B cell (primary cell): Measurements from ENCODE around the gene LRRC3. TPM values are rescaled to one million over a fixed set of nuclear protein-coding genes. Genes with fewer than 3 reads are reported as not detected.

Source experiments
- ATAC-seq: fragments of 200-7000 bp; cut with Tn5 transposase; one replicate; pipeline ENCODE4 v1.10.0; 2021; ENCODE audit warnings: low read depth, mild to moderate bottlenecking, moderate number of reproducible peaks, moderate library complexity
- CTCF ChIA-PET: fragments of 350-600 bp; sonication (Branson Sonifier 250); formaldehyde crosslinking; loops from one replicate; lab custom pipeline; 2021; ENCODE audit warnings: antibody characterized with exemption, inconsistent platforms; lab: Charles Lee
- POLR2A ChIA-PET: fragments of 350-600 bp; sonication (Branson Sonifier 250); formaldehyde crosslinking; loops from one replicate; lab custom pipeline; 2021; ENCODE audit warnings: antibody characterized with exemption; lab: Charles Lee
- DNase-seq: peaks from one replicate; pipeline ENCODE4 v3.0.0; 2013
- H2AFZ ChIP-seq: 2 replicates; pipeline ENCODE4 v1.6.1; 2012; ENCODE audit warnings: mild to moderate bottlenecking, low read depth, low read length; ENCODE audit not compliant: insufficient read depth, poor library complexity, severe bottlenecking
- H3K27ac ChIP-seq, 2 donors: 1 replicate in 1 of 2; 2 replicates in 1 of 2; pipeline ENCODE4 v1.5.1; 2012 to 2013; ENCODE audit warnings: low read length in 2 of 2, mild to moderate bottlenecking in 2 of 2, moderate library complexity in 1 of 2
- H3K27me3 ChIP-seq, 4 experiments: fragments of 200-600 bp in 1 of 4; sonication (generic) in 1 of 4; replicated peaks in 1 of 4; 1 replicate in 2 of 4; 2 replicates in 2 of 4; pipeline versions ENCODE4 v1.6.1 to v1.7.0; 2013 to 2016; ENCODE audit warnings: low read length in 3 of 4, mild to moderate bottlenecking in 2 of 4, mixed read lengths in 1 of 4, moderate library complexity in 1 of 4; ENCODE audit not compliant: insufficient read depth in 4 of 4, control insufficient read depth in 3 of 4; ENCODE audit errors: control extremely low read depth in 1 of 4
- H3K36me3 ChIP-seq, 2 experiments: replicated peaks in 1 of 2; 1 replicate in 1 of 2; 2 replicates in 1 of 2; pipeline versions ENCODE4 v1.6.1 to v1.7.1; 2013; ENCODE audit warnings: low read length in 1 of 2; ENCODE audit not compliant: insufficient read depth in 2 of 2, control insufficient read depth in 1 of 2; ENCODE audit errors: control extremely low read depth in 1 of 2, extremely low read depth in 1 of 2
- H3K4me1 ChIP-seq, 2 donors: fragments of 200-600 bp in 1 of 2; sonication (generic) in 1 of 2; 1 replicate in 1 of 2; 2 replicates in 1 of 2; pipeline versions ENCODE4 v1.5.1 to v1.6.1; 2013 to 2017; ENCODE audit warnings: low read length in 2 of 2; ENCODE audit not compliant: control insufficient read depth in 2 of 2, insufficient read depth in 2 of 2
- H3K4me2 ChIP-seq: replicated peaks from 2 replicates; pipeline ENCODE3; 2012; ENCODE audit warnings: mild to moderate bottlenecking, low read depth, low read length; ENCODE audit not compliant: poor library complexity, severe bottlenecking
- H3K4me3 ChIP-seq, 5 experiments: fragments of 200-600 bp in 1 of 5; sonication (generic) in 1 of 5; 1 replicate in 3 of 5; 2 replicates in 2 of 5; pipeline versions ENCODE4 v1.5.1 to v1.7.0; 2011 to 2016; ENCODE audit warnings: low read length in 4 of 5, mild to moderate bottlenecking in 4 of 5, low read depth in 2 of 5, control low read depth in 1 of 5, moderate library complexity in 1 of 5; ENCODE audit not compliant: insufficient read depth in 1 of 5; ENCODE audit errors: control extremely low read depth in 1 of 5, extremely low read depth in 1 of 5
- H3K79me2 ChIP-seq: fragments of 200-600 bp; sonication (generic); one replicate; pipeline ENCODE4 v1.6.0; 2016; ENCODE audit warnings: low read length; ENCODE audit not compliant: control insufficient read depth, insufficient read depth
- H3K9ac ChIP-seq: fragments of 200-600 bp; sonication (generic); 2 replicates; pipeline ENCODE4 v1.6.1; 2017; ENCODE audit warnings: mild to moderate bottlenecking, low read length, moderate library complexity
- H3K9me3 ChIP-seq, 3 donors: one replicate each; pipeline versions ENCODE4 v1.6.1 to v1.7.1; 2013; ENCODE audit warnings: low read length in 2 of 3; ENCODE audit not compliant: control insufficient read depth in 2 of 3, insufficient read depth in 1 of 3; ENCODE audit errors: control extremely low read depth in 1 of 3
- H4K20me1 ChIP-seq: 2 replicates; pipeline ENCODE4 v1.6.0; 2012; ENCODE audit warnings: mild to moderate bottlenecking, low read length; ENCODE audit not compliant: insufficient read depth, control insufficient read depth, poor library complexity, severe bottlenecking
- H3K27ac Mint-ChIP-seq: one replicate; pipeline ENCODE4 v1.8.0; 2021; ENCODE audit warnings: mixed read lengths
- H3K27me3 Mint-ChIP-seq: one replicate; pipeline ENCODE4 v1.8.0; 2021; ENCODE audit warnings: mixed read lengths
- H3K4me1 Mint-ChIP-seq: one replicate; pipeline ENCODE4 v1.8.0; 2021; ENCODE audit warnings: mixed read lengths
- H3K4me3 Mint-ChIP-seq: one replicate; pipeline ENCODE4 v1.8.0; 2021; ENCODE audit warnings: mixed read lengths
- H3K9me3 Mint-ChIP-seq: one replicate; pipeline ENCODE4 v1.8.0; 2022; ENCODE audit warnings: mixed read lengths; ENCODE audit not compliant: insufficient read depth
- CTCF ChIP-seq: fragments of 200-600 bp; IDR thresholded peaks from one replicate; pipeline ENCODE4 v1.8.0; 2022; ENCODE audit warnings: antibody characterized with exemption, mild to moderate bottlenecking
- EZH2 ChIP-seq: IDR thresholded peaks from 2 replicates; pipeline ENCODE4 v1.6.1; 2012; ENCODE audit warnings: borderline replicate concordance, low read depth, mild to moderate bottlenecking, moderate library complexity, low read length; ENCODE audit not compliant: insufficient read depth, poor library complexity, severe bottlenecking
- WGBS: methylation state at CpG from one replicate; pipeline ENCODE4 v1.1.5; 2013; ENCODE audit warnings: missing lambda C conversion rate; ENCODE audit not compliant: insufficient coverage; 5-methylcytosine and 5-hydroxymethylcytosine counted together
- intact Hi-C: fragments of 100-400 bp; cut with micrococcal nuclease; formaldehyde crosslinking; loops from one replicate; pipeline ENCODE4 v1.10.0; 2022
- polyA plus RNA-seq: library from polyadenylated mRNA; depleted of rRNA; stranded (reverse); fragments of >200 nt; gene quantifications from 2 replicates; pipeline ENCODE4 v1.2.3, GENCODE V29; 2012
- total RNA-seq, 2 donors: library from RNA; stranded (reverse); fragments of 120-200 nt in 1 of 2; gene quantifications; 1 replicate in 1 of 2; 2 replicates in 1 of 2; pipeline versions ENCODE4 v1.2.3 to v1.2.4, GENCODE V29; 2013 to 2022

The LRRC3 gene
- total and polyA plus RNA-seq, 2 donors (not counting 1 experiment from before 2014, with no cell fraction given), result 0.46 to 3.3 TPM

- ChIA-PET CTCF (no interaction called here), POLR2A (no interaction called here)
- H3K36me3 ChIP-seq, result no peaks in the 10 kb centered on the region
- no peak overlapping the region for H2AFZ ChIP-seq
- no peak overlapping the region for H3K27ac ChIP-seq
- Mint-ChIP-seq H3K27ac (no peak overlapping the region), H3K9me3 (no peaks in the 10 kb centered on the region), H3K4me3 (no peak overlapping the region), H3K27me3 (no peaks in the 10 kb centered on the region), H3K4me1 (no peaks in the 10 kb centered on the region)
- no peak overlapping the region for H3K4me3 ChIP-seq
- no peaks in the 10 kb centered on the region for H4K20me1 ChIP-seq
- whole genome bisulfite sequencing, result 85% methylated on average over 18 of the region's 19 CpGs
- H3K9ac ChIP-seq, result no peak overlapping the region
- DNase-seq (no peak), ATAC-seq (no peak)
- no peaks in the 10 kb centered on the region for H3K79me2 ChIP-seq
- no peak for TF ChIP-seq CTCF
- no peak for TF ChIP-seq EZH2
- H3K4me2 ChIP-seq, result no peak overlapping the region
- H3K4me1 ChIP-seq, result no peaks in the 10 kb centered on the region
- no peaks in the 10 kb centered on the region for H3K9me3 ChIP-seq
- H3K27me3 ChIP-seq, result no peaks in the 10 kb centered on the region
- intact Hi-C loops, result no loop called here
These were observed 18.7 kb downstream of the LRRC3 start for GRCh38 chr21:44473915-44474555.

GRCh38 chr21:44475266-44475845 is 20.0 kb downstream of the LRRC3 start:
- peaks cover 2% of the 10 kb centered on the region for H3K4me1 Mint-ChIP-seq
- H3K4me3 ChIP-seq, result no peak overlapping the region
- no peak overlapping the region for H3K9ac ChIP-seq
- H3K27me3 ChIP-seq, result no peaks in the 10 kb centered on the region
- TF ChIP-seq CTCF, result no peak
- no peak for TF ChIP-seq EZH2
- intact Hi-C loops, result no loop called here
- H3K79me2 ChIP-seq, result no peaks in the 10 kb centered on the region
- H3K27ac ChIP-seq, result no peak overlapping the region
- no peak overlapping the region for H2AFZ ChIP-seq
- H3K27me3 Mint-ChIP-seq, result no peaks in the 10 kb centered on the region
- no peak overlapping the region for H3K4me2 ChIP-seq
- H3K4me1 ChIP-seq, result peaks cover 0 to 5% of the 10 kb centered on the region in 2 donors
- no peak for DNase-seq
- ChIA-PET POLR2A (no interaction called here), CTCF (no interaction called here)
- no peak overlapping the region for H3K4me3 Mint-ChIP-seq
- H3K36me3 ChIP-seq, result no peaks in the 10 kb centered on the region
- ATAC-seq, result no peak
- no peaks in the 10 kb centered on the region for H3K9me3 Mint-ChIP-seq
- no peaks in the 10 kb centered on the region for H3K9me3 ChIP-seq
- WGBS, result 94% methylated on average over 10 of the region's 17 CpGs
- no peaks in the 10 kb centered on the region for H4K20me1 ChIP-seq
- H3K27ac Mint-ChIP-seq, result no peak overlapping the region
